HepG2 (cell line): ENCODE results near the gene ZDHHC14. TPM values are rescaled to one million over a fixed set of nuclear protein-coding genes. Genes with fewer than 3 reads are reported as not detected.

ENCODE experiments used
- ATAC-seq: fragments of 200-7000 bp; cut with Tn5 transposase; 3 replicates; pipeline ENCODE4 v1.9.1; 2020; ENCODE audit warnings: mild to moderate bottlenecking, moderate library complexity
- BruUV-seq: library from RNA; stranded (reverse); fragments of 400-500 nt; replicated peaks from 2 replicates; lab custom pipeline; 2021; lab: Mats Ljungman, UMichigan
- CTCF ChIA-PET: fragments of 300-600 bp; formaldehyde crosslinking; extraction: SDS; loops from one replicate; lab custom pipeline; 2021; ENCODE audit warnings: low total read pairs, inconsistent platforms, low intra/inter-chr PET ratio; lab: Yijun Ruan, JAX
- POLR2A ChIA-PET: fragments of 350-600 bp; sonication (Branson Sonifier 250); formaldehyde crosslinking; loops from one replicate; lab custom pipeline; 2020; ENCODE audit warnings: antibody characterized with exemption, inconsistent platforms; lab: Yijun Ruan, JAX
- DNase-seq: peaks from one replicate; pipeline ENCODE4 v3.0.0-alpha.2; 2015; ENCODE audit warnings: low spot score
- FAIRE-seq: peaks from 3 replicates; lab custom pipeline; 2011; peaks lifted over from hg19 to GRCh38; lab: Jason Lieb, UNC
- H2AFZ ChIP-seq: one replicate; pipeline ENCODE4 v1.6.1; 2011; ENCODE audit warnings: low read length, inconsistent platforms
- H3K27ac ChIP-seq: fragments of 300-600 bp; 3 replicates; pipeline ENCODE4 v1.8.0; 2011; ENCODE audit warnings: mixed run types, mild to moderate bottlenecking, mixed read lengths, low read length, inconsistent platforms; ENCODE audit not compliant: insufficient read depth; ENCODE audit errors: extremely low read length
- H3K27me3 ChIP-seq, 2 experiments: fragments of 200-600 bp in 1 of 2; 2 replicates in 1 of 2; 3 replicates in 1 of 2; pipeline versions ENCODE4 v1.6.0 to v1.8.0; 2011; ENCODE audit warnings: low read length in 2 of 2, mild to moderate bottlenecking in 2 of 2, moderate library complexity in 2 of 2, inconsistent platforms in 1 of 2; ENCODE audit not compliant: insufficient read depth in 2 of 2, control insufficient read depth in 1 of 2
- H3K36me3 ChIP-seq, 2 experiments: fragments of 200-600 bp in 1 of 2; replicated peaks in 1 of 2; 2 replicates in 1 of 2; 3 replicates in 1 of 2; pipeline versions ENCODE4 v1.5.1 to v1.8.0; 2011; ENCODE audit warnings: low read length in 2 of 2, inconsistent platforms in 1 of 2; ENCODE audit not compliant: insufficient read depth in 2 of 2, control insufficient read depth in 1 of 2
- H3K4me1 ChIP-seq: 2 replicates; pipeline ENCODE4 v1.5.1; 2012; ENCODE audit warnings: low read length, inconsistent platforms; ENCODE audit not compliant: insufficient read depth
- H3K4me2 ChIP-seq: 2 replicates; pipeline ENCODE4 v1.6.0; 2011; ENCODE audit warnings: low read depth, low read length, inconsistent platforms
- H3K4me3 ChIP-seq, 3 experiments: fragments of 200-600 bp in 1 of 3; sonication (generic), shearing (Covaris generic) in 1 of 3; replicated peaks in 1 of 3; 2 replicates each; pipeline ENCODE4 v1.5.1; 2011 to 2016; ENCODE audit warnings: low read length in 3 of 3, inconsistent platforms in 2 of 3, low read depth in 2 of 3, mild to moderate bottlenecking in 2 of 3, control low read depth in 1 of 3, mixed read lengths in 1 of 3; ENCODE audit not compliant: insufficient read depth in 1 of 3
- H3K79me2 ChIP-seq: one replicate; pipeline ENCODE4 v1.6.1; 2011; ENCODE audit warnings: low read length, inconsistent platforms; ENCODE audit not compliant: insufficient read depth
- H3K9ac ChIP-seq: 2 replicates; pipeline ENCODE4 v1.6.0; 2011; ENCODE audit warnings: mild to moderate bottlenecking, low read depth, low read length, inconsistent platforms; ENCODE audit not compliant: insufficient read depth
- H3K9me3 ChIP-seq: 2 replicates; pipeline ENCODE4 v1.5.1; 2012; ENCODE audit warnings: mild to moderate bottlenecking, low read length
- H4K20me1 ChIP-seq: 2 replicates; pipeline ENCODE4 v1.6.0; 2011; ENCODE audit warnings: inconsistent platforms, mild to moderate bottlenecking, low read length, moderate library complexity; ENCODE audit not compliant: insufficient read depth
- CHD4 ChIP-seq: fragments of 200-600 bp; sonication (generic); IDR thresholded peaks from 2 replicates; pipeline ENCODE4 v1.7.0; 2017; ENCODE audit warnings: mild to moderate bottlenecking, low read length, borderline replicate concordance
- RELA ChIP-seq: sonication (generic); formaldehyde crosslinking; IDR thresholded peaks from 2 replicates; pipeline ENCODE4 v1.4.0; 2020; ENCODE audit warnings: missing genetic modification reagents
- SMYD3 ChIP-seq: sonication (generic); formaldehyde crosslinking; IDR thresholded peaks from 2 replicates; pipeline ENCODE4 v1.8.1; 2023; ENCODE audit warnings: mild to moderate bottlenecking, missing genetic modification reagents
- ZBTB44 ChIP-seq: sonication (generic); formaldehyde crosslinking; IDR thresholded peaks from 2 replicates; pipeline ENCODE4 v1.4.0; 2020; ENCODE audit warnings: missing genetic modification reagents
- ZNF276 ChIP-seq: sonication (generic); formaldehyde crosslinking; IDR thresholded peaks from 2 replicates; pipeline ENCODE4 v1.4.0; 2020; ENCODE audit warnings: mild to moderate bottlenecking, low read depth, missing genetic modification reagents
- ZNF326 ChIP-seq: sonication (generic); formaldehyde crosslinking; IDR thresholded peaks from 2 replicates; pipeline ENCODE4 v1.4.0; 2020; ENCODE audit warnings: missing genetic modification reagents, borderline replicate concordance
- ZNF33B ChIP-seq: sonication (generic); formaldehyde crosslinking; IDR thresholded peaks from 2 replicates; pipeline ENCODE4 v1.5.1; 2020; ENCODE audit warnings: mild to moderate bottlenecking, missing genetic modification reagents
- ZNF770 ChIP-seq: sonication (generic); formaldehyde crosslinking; IDR thresholded peaks from 2 replicates; pipeline ENCODE4 v1.5.0; 2020; ENCODE audit warnings: mild to moderate bottlenecking, missing genetic modification reagents
- ZNF773 ChIP-seq: sonication (generic); formaldehyde crosslinking; IDR thresholded peaks from 2 replicates; pipeline ENCODE4 v1.4.0; 2020; ENCODE audit warnings: missing genetic modification reagents, borderline replicate concordance
- WGBS: methylation state at CpG from one replicate; pipeline ENCODE4 v1.1.6; 2017; ENCODE audit warnings: low lambda C conversion rate; 5-methylcytosine and 5-hydroxymethylcytosine counted together
- in situ Hi-C: cut with HindIII; loops from 2 replicates; pipeline ENCODE4 v1.10.0; 2017; ENCODE audit warnings: low pct_unique_long_range_greater_than_20kb; ENCODE audit not compliant: extremely low pct_ligation_motif_present
- intact Hi-C: fragments of 100-400 bp; cut with micrococcal nuclease; formaldehyde crosslinking; loops from one replicate; pipeline ENCODE4 v1.10.0; 2022; ENCODE audit not compliant: unreplicated experiment
- polyA plus RNA-seq, 8 experiments: library from polyadenylated mRNA; depleted of rRNA in 3 of 8; stranded (reverse) in 7 of 8; unstranded in 1 of 8; fragments of >200 nt; fragmentation: Illumina TruSeq in 4 of 8; extraction: Trizol in 4 of 8; gene quantifications; 2 replicates each; pipeline versions ENCODE4 v1.2.1 to v1.2.3, GENCODE V29; 2011 to 2016; ENCODE audit warnings: low read depth in 4 of 8, missing spikeins in 1 of 8, mixed read lengths in 1 of 8; ENCODE audit not compliant: insufficient read depth in 1 of 8
- total RNA-seq, 5 experiments: library from RNA; depleted of rRNA; stranded (reverse); fragments of >200 nt; fragmentation: Illumina TruSeq; extraction: Trizol; gene quantifications; 2 replicates each; pipeline ENCODE4 v1.2.3, GENCODE V29; 2016; ENCODE audit warnings: low read depth in 1 of 5
- TF ChIP-seq, protein P1 (sequence below): IDR thresholded peaks from 2 replicates; pipeline ENCODE4 v1.6.1; 2012; ENCODE audit warnings: low read length, improper control_type of control experiment

Gene ZDHHC14
- total and polyA plus RNA-seq, 2 of the 13 experiments (the other 11 are each of a cell fraction or from before 2014, with no cell fraction given), result 3.7 to 9.5 TPM

DNA sequence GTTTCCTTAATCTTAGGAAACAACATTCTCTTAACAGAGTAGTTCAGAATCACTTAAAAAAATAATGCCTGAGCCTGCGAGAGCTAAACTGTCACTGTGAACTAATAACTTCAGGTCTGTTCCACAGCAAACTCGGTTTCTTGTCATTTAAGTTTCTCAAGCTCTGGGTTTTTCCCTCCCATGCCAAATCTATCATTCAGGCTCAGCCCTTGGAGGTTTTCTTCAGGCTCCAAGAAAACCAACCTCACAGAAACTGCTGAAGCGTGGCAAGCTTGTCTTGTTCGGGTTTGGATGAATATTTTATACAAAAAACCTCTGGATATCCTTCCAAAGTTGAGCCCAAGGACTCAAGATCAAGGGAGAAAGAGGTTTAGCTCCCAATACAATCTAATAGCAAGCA is 342.4 kb downstream of the ZDHHC14 start (continued):
- TF ChIP-seq, protein P1, sequence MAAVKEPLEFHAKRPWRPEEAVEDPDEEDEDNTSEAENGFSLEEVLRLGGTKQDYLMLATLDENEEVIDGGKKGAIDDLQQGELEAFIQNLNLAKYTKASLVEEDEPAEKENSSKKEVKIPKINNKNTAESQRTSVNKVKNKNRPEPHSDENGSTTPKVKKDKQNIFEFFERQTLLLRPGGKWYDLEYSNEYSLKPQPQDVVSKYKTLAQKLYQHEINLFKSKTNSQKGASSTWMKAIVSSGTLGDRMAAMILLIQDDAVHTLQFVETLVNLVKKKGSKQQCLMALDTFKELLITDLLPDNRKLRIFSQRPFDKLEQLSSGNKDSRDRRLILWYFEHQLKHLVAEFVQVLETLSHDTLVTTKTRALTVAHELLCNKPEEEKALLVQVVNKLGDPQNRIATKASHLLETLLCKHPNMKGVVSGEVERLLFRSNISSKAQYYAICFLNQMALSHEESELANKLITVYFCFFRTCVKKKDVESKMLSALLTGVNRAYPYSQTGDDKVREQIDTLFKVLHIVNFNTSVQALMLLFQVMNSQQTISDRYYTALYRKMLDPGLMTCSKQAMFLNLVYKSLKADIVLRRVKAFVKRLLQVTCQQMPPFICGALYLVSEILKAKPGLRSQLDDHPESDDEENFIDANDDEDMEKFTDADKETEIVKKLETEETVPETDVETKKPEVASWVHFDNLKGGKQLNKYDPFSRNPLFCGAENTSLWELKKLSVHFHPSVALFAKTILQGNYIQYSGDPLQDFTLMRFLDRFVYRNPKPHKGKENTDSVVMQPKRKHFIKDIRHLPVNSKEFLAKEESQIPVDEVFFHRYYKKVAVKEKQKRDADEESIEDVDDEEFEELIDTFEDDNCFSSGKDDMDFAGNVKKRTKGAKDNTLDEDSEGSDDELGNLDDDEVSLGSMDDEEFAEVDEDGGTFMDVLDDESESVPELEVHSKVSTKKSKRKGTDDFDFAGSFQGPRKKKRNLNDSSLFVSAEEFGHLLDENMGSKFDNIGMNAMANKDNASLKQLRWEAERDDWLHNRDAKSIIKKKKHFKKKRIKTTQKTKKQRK, result no peak
- TF ChIP-seq CHD4, result no peak
- no peak for TF ChIP-seq RELA (CRISPR knock-in tag)
- no peak for TF ChIP-seq ZNF326 (CRISPR knock-in tag)

GRCh38 chr6:157724138-157724820 is 343.3 kb downstream of the ZDHHC14 start:
- CTCF ChIA-PET, result no interaction called here
- TF ChIP-seq ZBTB44 (CRISPR knock-in tag) (no peak), ZNF276 (CRISPR knock-in tag) (no peak), ZNF33B (CRISPR knock-in tag) (no peak), ZNF770 (CRISPR knock-in tag) (no peak), ZNF773 (CRISPR knock-in tag) (no peak), SMYD3 (no peak)

More at GRCh38 chr6:157724138-157724820, 343.3 kb downstream of the ZDHHC14 start:
- Histone ChIP-seq H3K4me3 (no peak overlapping the region), H3K9me3 (no peaks in the 10 kb centered on the region), H3K79me2 (no peaks in the 10 kb centered on the region), H4K20me1 (no peaks in the 10 kb centered on the region), H2AFZ (no peak overlapping the region), H3K9ac (no peak overlapping the region), H3K4me2 (no peak overlapping the region), H3K4me1 (peaks cover 60% of the 10 kb centered on the region), H3K27ac (no peak overlapping the region), H3K27me3 (no peaks in the 10 kb centered on the region), H3K36me3 (no peaks in the 10 kb centered on the region)
- no peak for FAIRE-seq
- in situ Hi-C loops (no loop called here), intact Hi-C loops (no loop called here)
- ATAC-seq, result no peak
- POLR2A ChIA-PET, result interaction anchor here (2.1 kb wide), 1 partner anchor 9 kb away, joined by 9 read pairs; no protein-coding TSS in a partner anchor
- BruUV-seq, result no TSS peak
- no peak for DNase-seq
- 70% methylated on average over 5 of the region's 5 CpGs for WGBS
